KOPT-K1 (cell line): ENCODE data around the gene NCBP2.

Source experiments
- H3K27ac ChIP-seq: fragments of 200-600 bp; sonication (generic); 2 replicates; pipeline ENCODE4 v1.5.1; 2016; ENCODE audit warnings: antibody characterized with exemption, mild to moderate bottlenecking, low read depth, low read length; ENCODE audit not compliant: poor library complexity, severe bottlenecking
- H3K36me3 ChIP-seq: fragments of 200-600 bp; sonication (generic); 2 replicates; pipeline ENCODE4 v1.5.1; 2017; ENCODE audit warnings: antibody characterized with exemption, mild to moderate bottlenecking, low read length, moderate library complexity; ENCODE audit not compliant: insufficient read depth
- H3K9me3 ChIP-seq: fragments of 200-600 bp; sonication (generic); 2 replicates; pipeline ENCODE4 v1.5.1; 2017; ENCODE audit warnings: antibody characterized with exemption, low read length, mild to moderate bottlenecking; ENCODE audit not compliant: insufficient read depth, poor library complexity, severe bottlenecking

Gene NCBP2

GRCh38 chr3:196942226-196942914 lies at the start of gene NCBP2:
Gene NCBP2 (minus strand): TSS chr3:196942528. CDS start chr3:196942503, 25 bp downstream.
- H3K9me3 ChIP-seq: no peaks in the 10 kb centered on the region
- H3K36me3 ChIP-seq: peaks cover 48% of the 10 kb centered on the region
- H3K27ac ChIP-seq: peak within 1 kb of the TSS; percentile 77

DNA sequence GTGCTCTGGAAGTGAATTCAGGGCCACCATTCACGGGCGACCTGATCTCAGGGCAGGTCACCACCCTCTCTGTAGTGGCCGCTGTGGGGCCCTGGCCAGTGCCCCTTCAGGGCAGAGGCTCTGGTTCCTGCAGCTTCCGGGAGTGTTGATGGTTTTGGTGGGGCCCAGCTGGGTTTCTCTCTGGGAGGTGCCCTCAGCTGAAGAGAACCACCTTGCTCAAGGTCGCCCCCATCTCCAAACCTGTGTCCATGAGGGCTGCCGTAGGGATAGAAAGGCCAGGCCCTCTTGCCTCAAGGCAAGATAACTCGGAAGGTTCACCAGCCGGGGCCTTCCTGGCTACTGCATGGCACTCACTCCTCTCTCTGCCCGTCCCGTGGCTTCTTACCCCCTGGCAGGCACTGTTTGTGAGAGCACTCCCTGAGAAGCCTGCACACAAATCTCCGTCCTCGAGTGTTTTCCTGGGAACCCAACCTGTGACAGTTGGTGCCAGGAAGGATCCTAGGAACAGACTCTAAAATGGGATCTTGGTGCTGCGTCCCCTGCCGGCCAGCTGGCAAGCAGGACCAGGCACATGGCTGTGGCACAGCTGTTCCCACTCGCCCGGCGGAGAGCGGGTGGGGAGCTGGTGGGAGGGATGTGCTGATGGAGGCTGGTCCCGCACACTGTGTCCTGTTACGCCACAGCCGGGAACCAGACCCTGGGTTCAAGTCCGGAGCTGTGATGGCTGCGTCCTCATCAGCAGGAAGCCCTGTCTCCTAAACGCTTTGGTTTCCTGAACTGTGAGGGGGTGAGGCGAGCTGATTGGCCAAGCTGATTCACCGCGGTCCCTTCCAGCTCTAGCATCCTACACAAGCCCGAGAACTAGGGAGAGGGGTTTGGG lies 49.5 kb upstream of the NCBP2 start:
- Histone ChIP-seq H3K36me3 (no peaks in the 10 kb centered on the region), H3K27ac (no peak overlapping the region), H3K9me3 (no peaks in the 10 kb centered on the region)

- Histone ChIP-seq H3K9me3 (no peaks in the 10 kb centered on the region), H3K36me3 (no peaks in the 10 kb centered on the region), H3K27ac (no peak overlapping the region)
Measured at GRCh38 chr3:196990601-196991007, 48.3 kb upstream of the NCBP2 start.

GRCh38 chr3:196989721-196990262 lies 47.5 kb upstream of the NCBP2 start:
- no peak overlapping the region for H3K27ac ChIP-seq
- no peaks in the 10 kb centered on the region for H3K36me3 ChIP-seq
- no peaks in the 10 kb centered on the region for H3K9me3 ChIP-seq

DNA sequence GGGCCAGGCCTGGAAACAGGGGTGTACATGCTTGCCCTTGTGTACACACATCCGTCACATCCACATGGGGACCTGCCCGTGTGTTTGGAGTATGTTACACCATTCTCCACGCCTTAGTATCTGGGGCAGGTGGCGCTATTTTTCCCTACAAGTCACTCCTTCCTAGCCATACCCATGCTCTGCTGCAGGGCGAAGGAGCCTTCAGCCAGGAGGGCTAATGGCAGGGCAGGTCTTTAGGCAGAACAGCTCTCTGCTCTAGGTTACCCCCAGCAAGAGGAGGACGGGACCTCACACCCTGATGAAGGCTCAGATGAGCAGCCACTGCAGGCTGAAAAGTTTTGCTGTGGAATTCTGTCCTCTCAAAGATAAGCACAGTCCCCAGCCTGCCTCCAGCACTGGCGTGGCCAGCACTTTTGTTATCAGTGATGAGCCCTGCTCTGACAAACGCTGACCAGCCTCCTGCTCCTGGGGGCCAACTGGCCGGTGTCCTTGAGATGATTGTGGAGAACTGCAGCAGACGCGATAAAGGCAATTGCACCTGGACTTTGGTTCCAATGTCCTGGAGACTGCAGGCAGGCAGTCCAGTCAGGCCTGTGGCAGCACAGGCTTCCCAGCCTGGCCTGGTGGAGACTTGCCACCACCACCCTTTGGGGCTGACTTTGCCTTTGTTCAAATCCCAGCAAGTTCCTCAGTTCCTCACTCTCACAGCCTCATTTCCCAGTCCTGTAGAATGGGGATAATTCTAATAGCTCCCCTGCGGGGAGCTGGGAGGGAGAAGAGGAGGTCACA lies 46.1 kb upstream of the NCBP2 start:
- Histone ChIP-seq H3K27ac (no peak overlapping the region), H3K9me3 (peaks cover 2% of the 10 kb centered on the region), H3K36me3 (no peaks in the 10 kb centered on the region)

DNA sequence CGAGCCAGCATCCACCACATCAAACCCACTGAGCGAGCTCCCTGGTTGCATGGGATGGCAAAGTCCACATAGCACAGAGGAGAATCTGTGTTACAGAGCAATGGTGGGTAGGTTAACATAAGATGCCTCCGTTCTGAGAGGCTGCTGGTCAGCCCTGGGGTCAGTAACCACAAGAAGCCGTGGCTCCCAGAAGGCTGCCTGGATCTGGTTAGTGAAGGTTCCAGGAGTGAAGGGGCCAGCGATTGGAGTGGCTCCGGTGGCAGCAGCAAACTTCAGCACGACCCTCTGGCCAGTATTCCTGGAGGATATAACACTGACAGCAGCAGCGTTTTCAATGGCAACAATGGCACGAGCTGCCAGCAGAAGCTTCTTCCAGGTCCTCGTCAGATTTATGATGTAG lies 44.7 kb upstream of the NCBP2 start:
- H3K27ac ChIP-seq: no peak overlapping the region
- peaks cover 12% of the 10 kb centered on the region for H3K9me3 ChIP-seq
- no peaks in the 10 kb centered on the region for H3K36me3 ChIP-seq

DNA sequence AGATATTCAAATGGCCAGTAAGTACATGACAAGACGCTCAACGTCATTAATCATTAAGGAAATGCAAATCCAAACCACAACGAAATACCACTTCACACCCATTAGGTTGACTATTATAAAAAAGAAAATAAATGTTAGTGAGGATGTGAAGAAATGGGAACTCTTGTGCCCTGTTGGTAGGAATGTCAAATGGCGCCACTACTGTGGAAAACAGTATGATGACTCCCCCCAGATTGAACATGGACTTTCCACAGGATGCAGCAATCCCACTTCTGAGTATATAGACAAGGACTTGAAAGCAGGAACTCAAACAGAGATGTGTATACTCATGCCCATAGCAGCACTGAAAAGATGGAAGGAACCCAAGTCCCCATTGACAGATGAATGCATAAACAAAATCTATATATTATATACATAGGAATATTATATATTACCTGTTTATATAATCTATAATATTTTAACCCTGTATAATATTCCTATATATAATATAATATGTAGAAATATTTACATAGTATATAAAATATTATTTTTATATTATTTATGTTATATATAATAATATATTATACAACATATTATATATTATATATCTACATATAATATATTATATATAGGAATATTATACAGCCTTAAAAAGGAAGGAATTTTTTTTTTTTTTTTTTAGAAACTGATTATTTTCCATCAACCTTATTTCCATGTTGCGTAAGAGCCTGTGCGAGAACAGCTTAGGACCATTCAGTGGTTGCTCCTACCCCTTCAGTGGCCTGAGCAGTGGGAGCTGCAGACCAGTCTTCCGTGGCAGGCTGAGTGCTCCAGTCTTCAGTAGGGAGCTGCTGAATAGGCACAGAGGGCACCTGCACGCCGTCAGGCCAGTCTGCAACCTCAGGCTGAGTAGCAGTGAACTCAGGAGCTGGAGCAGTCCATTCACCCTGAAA lies 43.9 kb upstream of the NCBP2 start:
- Histone ChIP-seq H3K27ac (no peak overlapping the region), H3K9me3 (peaks cover 15% of the 10 kb centered on the region), H3K36me3 (no peaks in the 10 kb centered on the region)

- Histone ChIP-seq H3K27ac (no peak overlapping the region), H3K36me3 (no peaks in the 10 kb centered on the region), H3K9me3 (peaks cover 15% of the 10 kb centered on the region)
Measured at GRCh38 chr3:196985298-196985697, 43.0 kb upstream of the NCBP2 start.

DNA sequence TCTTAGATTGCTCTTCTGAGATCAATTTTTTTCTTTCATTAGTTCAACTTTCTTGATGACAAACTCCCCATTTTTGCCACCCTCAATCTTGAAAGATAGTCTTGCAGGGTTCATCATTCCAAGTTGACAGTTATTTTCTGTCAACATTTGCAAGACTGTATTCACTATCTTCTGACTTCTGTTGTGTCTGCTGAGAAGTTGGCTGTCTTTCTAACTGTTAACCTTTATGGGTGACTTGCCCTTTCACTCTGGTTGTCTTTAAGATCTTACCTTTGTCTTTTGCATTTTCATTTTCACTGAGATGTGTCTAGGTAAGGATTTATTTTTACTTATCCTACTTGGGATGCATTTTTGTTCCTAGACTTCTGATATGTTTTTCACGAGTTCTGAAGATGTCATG lies 40.9 kb upstream of the NCBP2 start:
- Histone ChIP-seq H3K36me3 (no peaks in the 10 kb centered on the region), H3K9me3 (peaks cover 15% of the 10 kb centered on the region), H3K27ac (no peak overlapping the region)

GRCh38 chr3:196981657-196982056 lies 39.3 kb upstream of the NCBP2 start:
- peaks cover 15% of the 10 kb centered on the region for H3K9me3 ChIP-seq
- no peak overlapping the region for H3K27ac ChIP-seq
- no peaks in the 10 kb centered on the region for H3K36me3 ChIP-seq

GRCh38 chr3:196979545-196979944 lies 37.2 kb upstream of the NCBP2 start:
- H3K9me3 ChIP-seq: peaks cover 15% of the 10 kb centered on the region
- H3K36me3 ChIP-seq: no peaks in the 10 kb centered on the region
- H3K27ac ChIP-seq: no peak overlapping the region

- H3K9me3 ChIP-seq: peaks cover 3% of the 10 kb centered on the region
- H3K36me3 ChIP-seq: no peaks in the 10 kb centered on the region
- peak overlapping the region; percentile 24 for H3K27ac ChIP-seq
Measured at GRCh38 chr3:196976941-196977340, 34.6 kb upstream of the NCBP2 start.

- no peaks in the 10 kb centered on the region for H3K36me3 ChIP-seq
- no peak overlapping the region for H3K27ac ChIP-seq
- H3K9me3 ChIP-seq: no peaks in the 10 kb centered on the region
Measured at GRCh38 chr3:196975349-196975748, 33.0 kb upstream of the NCBP2 start.

- H3K36me3 ChIP-seq: no peaks in the 10 kb centered on the region
- no peaks in the 10 kb centered on the region for H3K9me3 ChIP-seq
- H3K27ac ChIP-seq: no peak overlapping the region
Measured at GRCh38 chr3:196974661-196975060, 32.3 kb upstream of the NCBP2 start.
